Fibroblast of skin of right quadriceps (primary cell): ENCODE data around the gene TRIM2.
"Not testable (repeated sequence)": the region's sequence is repeated elsewhere in the genome, so short reads cannot be mapped to it uniquely, and the experiment has no call there.

Source experiments
- DNase-seq: peaks from one replicate; pipeline ENCODE4 v3.0.0-alpha.2; 2013

The TRIM2 gene

GRCh38 chr4:153189016-153189801 lies 15.0 kb upstream of the TRIM2 start:
- peak; percentile 49 for DNase-seq

- no peak for DNase-seq
These were observed 12.4 kb upstream of the TRIM2 start for GRCh38 chr4:153191795-153192363.

- no peak for DNase-seq
These were observed 6.9 kb upstream of the TRIM2 start for GRCh38 chr4:153197301-153197700.

- no peak for DNase-seq
These were observed 5.5 kb upstream of the TRIM2 start for GRCh38 chr4:153198719-153199118.

GRCh38 chr4:153203746-153204145 lies 497 bp upstream of the TRIM2 start:
- not testable (repeated sequence) for DNase-seq

- no peak for DNase-seq
These were observed 745 bp downstream of the TRIM2 start for GRCh38 chr4:153204728-153205648.

GRCh38 chr4:153205757-153206156 lies 1.5 kb downstream of the TRIM2 start:
- DNase-seq = peak; percentile 42

- no peak for DNase-seq
These were observed 2.3 kb downstream of the TRIM2 start for GRCh38 chr4:153206534-153206933.

- DNase-seq = no peak
These were observed 2.8 kb downstream of the TRIM2 start for GRCh38 chr4:153207027-153207426.

- no peak for DNase-seq
These were observed 3.3 kb downstream of the TRIM2 start for GRCh38 chr4:153207567-153207966.

- no peak for DNase-seq
These were observed 5.2 kb downstream of the TRIM2 start for GRCh38 chr4:153209410-153209809.

- no peak for DNase-seq
These were observed 6.5 kb downstream of the TRIM2 start for GRCh38 chr4:153210727-153211126.

GRCh38 chr4:153211986-153212728 lies 7.9 kb downstream of the TRIM2 start:
- peak; percentile 87 for DNase-seq

- DNase-seq = no peak
These were observed 8.5 kb downstream of the TRIM2 start for GRCh38 chr4:153212736-153213135.

GRCh38 chr4:153215921-153216320 lies 11.7 kb downstream of the TRIM2 start:
- peak; percentile 50 for DNase-seq

- DNase-seq = no peak
These were observed 12.3 kb downstream of the TRIM2 start for GRCh38 chr4:153216546-153216945.

GRCh38 chr4:153217440-153217839 lies 13.2 kb downstream of the TRIM2 start:
- peak; percentile 79 for DNase-seq

GRCh38 chr4:153218961-153219360 lies 14.7 kb downstream of the TRIM2 start:
- no peak for DNase-seq

GRCh38 chr4:153220682-153221395 lies 16.6 kb downstream of the TRIM2 start:
- DNase-seq = peak; percentile 78

GRCh38 chr4:153221783-153222706 lies 17.8 kb downstream of the TRIM2 start:
- DNase-seq = peak; percentile 88
